SH-SY5Y (cell line): Measurements from ENCODE around the gene PPP2R5C.

Experiments
- GATA2 ChIP-seq: IDR thresholded peaks from 2 replicates; pipeline ENCODE4 v1.6.1; 2011; ENCODE audit warnings: mild to moderate bottlenecking, low read depth, low read length
- GATA3 ChIP-seq: IDR thresholded peaks from 2 replicates; pipeline ENCODE4 v1.6.1; 2011; ENCODE audit warnings: low read depth, mild to moderate bottlenecking, low read length, moderate library complexity

- TF ChIP-seq GATA3: no peak
- TF ChIP-seq GATA2: no peak
These were observed 36.3 kb downstream of the PPP2R5C start for GRCh38 chr14:101797856-101798255.
